GM12891 (cell line): ENCODE measurements around the gene CFHR4.

Experiments used
- POLR2A ChIP-seq: IDR thresholded peaks from 2 replicates; pipeline ENCODE4 v1.6.1; 2011; ENCODE audit warnings: low read depth, low read length, control low read depth
- POLR2AphosphoS5 ChIP-seq: IDR thresholded peaks from 2 replicates; pipeline ENCODE4 v1.6.1; 2011; ENCODE audit warnings: low read depth, low read length, control low read depth
- SPI1 ChIP-seq: IDR thresholded peaks from 2 replicates; pipeline ENCODE4 v1.6.1; 2011; ENCODE audit warnings: low read depth, low read length, control low read depth

DNA sequence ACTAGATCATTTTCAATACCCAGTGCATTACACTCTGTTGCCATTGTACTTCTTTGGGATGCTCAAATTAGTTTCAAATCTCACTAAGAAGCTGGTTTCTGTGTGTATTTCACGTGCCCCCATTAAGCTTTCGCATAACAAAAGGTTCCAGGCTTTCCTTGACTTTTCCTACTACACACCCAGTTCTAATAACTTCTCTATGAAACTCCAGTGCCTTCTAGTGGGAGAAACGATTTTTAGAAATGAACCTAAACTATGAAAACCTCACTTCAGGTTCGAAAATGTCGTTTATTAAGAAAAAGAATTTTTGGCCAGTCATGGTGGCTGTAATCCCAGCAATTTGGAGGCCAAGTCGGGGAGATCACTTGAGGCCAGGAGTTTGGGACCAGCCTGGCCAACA lies 2.8 kb downstream of the CFHR4 start:
- TF ChIP-seq POLR2A (no peak), POLR2AphosphoS5 (no peak), SPI1 (no peak)
